Keratinocyte (primary cell): Measurements from ENCODE around the gene STRN. TPM values are rescaled to one million over a fixed set of nuclear protein-coding genes. Genes with fewer than 3 reads are reported as not detected.
A peak's percentile ranks its signal among the peaks of the same experiment; 100 is the strongest.

ENCODE experiments used
- DNase-seq: peaks from one replicate; pipeline ENCODE4 v3.0.0-alpha.2; 2011; ENCODE audit warnings: low read depth, missing footprints, low spot score
- FAIRE-seq: peaks from 2 replicates; lab custom pipeline; 2011; peaks lifted over from hg19 to GRCh38; lab: Jason Lieb, UNC
- H2AFZ ChIP-seq: 2 replicates; pipeline ENCODE4 v1.6.0; 2012; ENCODE audit warnings: low read length, control low read depth, inconsistent platforms; ENCODE audit not compliant: control insufficient read depth
- H3K27ac ChIP-seq: 2 replicates; pipeline ENCODE4 v1.5.1; 2011; ENCODE audit warnings: low read length; ENCODE audit not compliant: control insufficient read depth, insufficient read depth
- H3K27me3 ChIP-seq: 3 replicates; pipeline ENCODE4 v1.6.0; 2011; ENCODE audit warnings: low read length; ENCODE audit not compliant: control insufficient read depth, insufficient read depth; ENCODE audit errors: extremely low read depth
- H3K36me3 ChIP-seq, 2 experiments: 2 replicates in 1 of 2; 3 replicates in 1 of 2; pipeline ENCODE4 v1.5.1; 2011; ENCODE audit warnings: low read length in 2 of 2, mild to moderate bottlenecking in 1 of 2; ENCODE audit not compliant: control insufficient read depth in 2 of 2, insufficient read depth in 2 of 2; ENCODE audit errors: extremely low read depth in 1 of 2
- H3K4me1 ChIP-seq: 3 replicates; pipeline ENCODE4 v1.5.1; 2011; ENCODE audit warnings: low read length; ENCODE audit not compliant: control insufficient read depth, insufficient read depth; ENCODE audit errors: extremely low read depth
- H3K4me2 ChIP-seq: 3 replicates; pipeline ENCODE4 v1.6.0; 2011; ENCODE audit warnings: low read depth, low read length; ENCODE audit not compliant: control insufficient read depth, insufficient read depth; ENCODE audit errors: extremely low read depth
- H3K4me3 ChIP-seq, 3 experiments: fragments of 200-600 bp in 1 of 3; sonication (generic) in 1 of 3; 2 replicates in 2 of 3; 3 replicates in 1 of 3; pipeline ENCODE4 v1.5.1; 2011 to 2016; ENCODE audit warnings: low read length in 3 of 3, mild to moderate bottlenecking in 3 of 3, control low read depth in 2 of 3, inconsistent platforms in 1 of 3, low read depth in 1 of 3, mixed read lengths in 1 of 3, mixed run types in 1 of 3, moderate library complexity in 1 of 3; ENCODE audit not compliant: control insufficient read depth in 2 of 3, insufficient read depth in 2 of 3; ENCODE audit errors: extremely low read depth in 1 of 3
- H3K79me2 ChIP-seq: 2 replicates; pipeline ENCODE4 v1.6.0; 2012; ENCODE audit warnings: low read length; ENCODE audit not compliant: control insufficient read depth, insufficient read depth
- H3K9ac ChIP-seq: 3 replicates; pipeline ENCODE4 v1.6.0; 2011; ENCODE audit warnings: low read length; ENCODE audit not compliant: control insufficient read depth, insufficient read depth; ENCODE audit errors: extremely low read depth
- H3K9me1 ChIP-seq: 3 replicates; pipeline ENCODE4 v1.6.0; 2011; ENCODE audit warnings: low read length; ENCODE audit not compliant: control insufficient read depth, insufficient read depth; ENCODE audit errors: extremely low read depth
- H3K9me3 ChIP-seq: 2 replicates; pipeline ENCODE4 v1.5.1; 2012; ENCODE audit warnings: low read depth, low read length; ENCODE audit not compliant: control insufficient read depth
- H4K20me1 ChIP-seq: 3 replicates; pipeline ENCODE4 v1.6.0; 2011; ENCODE audit warnings: low read length; ENCODE audit not compliant: control insufficient read depth, insufficient read depth; ENCODE audit errors: extremely low read depth
- CTCF ChIP-seq, 3 experiments: IDR thresholded peaks in 1 of 3; conservative IDR thresholded peaks in 1 of 3; optimal IDR thresholded peaks in 1 of 3; 2 replicates in 2 of 3; 3 replicates in 1 of 3; pipeline versions ENCODE3 to v1.5.1; 2011; ENCODE audit warnings: low read length in 3 of 3, mild to moderate bottlenecking in 3 of 3, moderate library complexity in 2 of 3, control low read depth in 1 of 3, inconsistent platforms in 1 of 3; ENCODE audit not compliant: insufficient read depth in 2 of 3; ENCODE audit errors: extremely low read depth in 1 of 3
- EZH2 ChIP-seq: IDR thresholded peaks from one replicate; pipeline ENCODE4 v1.6.1; 2012; ENCODE audit warnings: inconsistent platforms, mild to moderate bottlenecking, low read length, moderate library complexity
- dilution Hi-C: fragments of 300-500 bp; cut with MboI; formaldehyde crosslinking; loops from one replicate; pipeline ENCODE4 v1.7.0; 2020; ENCODE audit warnings: low sequenced_read_pairs; ENCODE audit not compliant: extremely low pct_ligation_motif_present
- polyA plus RNA-seq, 5 experiments: library from polyadenylated mRNA; depleted of rRNA in 3 of 5; stranded (reverse) in 3 of 5; stranded (forward) in 1 of 5; unstranded in 1 of 5; fragments of >200 nt; gene quantifications; 1 replicate in 1 of 5; 2 replicates in 3 of 5; 3 replicates in 1 of 5; pipeline versions ENCODE4 v1.2.1 to v1.2.3, GENCODE V29; 2011 to 2012; ENCODE audit warnings: missing spikeins in 2 of 5, low read depth in 1 of 5, low replicate concordance in 1 of 5

STRN gene
- polyA plus RNA-seq, 1 donor (not counting 4 experiments of a cell fraction or from before 2014, with no cell fraction given) = 29.3 TPM

- H3K79me2 ChIP-seq = peaks cover 64% of the 10 kb centered on the region
- H4K20me1 ChIP-seq = no peaks in the 10 kb centered on the region
- no peak overlapping the region for H3K9ac ChIP-seq
- dilution Hi-C loops = no loop called here
- no peaks in the 10 kb centered on the region for H3K9me1 ChIP-seq
- H3K27me3 ChIP-seq = no peaks in the 10 kb centered on the region
- no peaks in the 10 kb centered on the region for H3K9me3 ChIP-seq
- H3K36me3 ChIP-seq = no peaks in the 10 kb centered on the region
- H3K4me1 ChIP-seq = peaks cover 32% of the 10 kb centered on the region
- no peak overlapping the region for H2AFZ ChIP-seq
- no peak for TF ChIP-seq EZH2
- no peak for TF ChIP-seq CTCF (optimal IDR thresholded peaks at IDR 0.05 in 1 of 3, IDR thresholded peaks at IDR 0.05 in 1 of 3, conservative IDR thresholded peaks at IDR 0.05 in 1 of 3; ENCODE audit: extremely low read depth in 1 of 3, insufficient read depth in 2 of 3, low read length in 3 of 3)
- FAIRE-seq = no peak
- peak overlapping the region; percentile 79 for H3K27ac ChIP-seq
- H3K4me3 ChIP-seq = no peak overlapping the region
- DNase-seq = no peak
- peak overlapping the region; percentile 55 for H3K4me2 ChIP-seq
Measured at GRCh38 chr2:36963734-36964133, 2.6 kb downstream of the STRN start.

GRCh38 chr2:36963106-36963505, 3.2 kb downstream of the STRN start:
- Histone ChIP-seq H3K9me3 (no peaks in the 10 kb centered on the region), H2AFZ (no peak overlapping the region), H3K36me3 (no peaks in the 10 kb centered on the region), H3K4me1 (peaks cover 29% of the 10 kb centered on the region), H3K4me3 (no peak overlapping the region), H3K9me1 (no peaks in the 10 kb centered on the region), H3K27me3 (no peaks in the 10 kb centered on the region), H3K27ac (peak overlapping the region; percentile 45), H3K9ac (no peak overlapping the region), H3K79me2 (peaks cover 70% of the 10 kb centered on the region), H3K4me2 (peak overlapping the region; percentile 55), H4K20me1 (no peaks in the 10 kb centered on the region)
- dilution Hi-C loops = no loop called here
- DNase-seq (peak; percentile 28), FAIRE-seq (peak; percentile 79)
- TF ChIP-seq CTCF (optimal IDR thresholded peaks at IDR 0.05 in 1 of 3, IDR thresholded peaks at IDR 0.05 in 1 of 3, conservative IDR thresholded peaks at IDR 0.05 in 1 of 3; ENCODE audit: extremely low read depth in 1 of 3, insufficient read depth in 2 of 3, low read length in 3 of 3) (no peak), EZH2 (no peak)
